Rectal smooth muscle tissue (tissue), 1 donor: ENCODE results near the gene LDB2.

Source experiments
- H3K27ac ChIP-seq: one replicate; pipeline ENCODE4 v1.7.0; 2013; ENCODE audit warnings: low read depth, low read length, inconsistent platforms
- H3K27me3 ChIP-seq: one replicate; pipeline ENCODE4 v1.7.0; 2013; ENCODE audit warnings: low read length; ENCODE audit not compliant: control insufficient read depth, insufficient read depth
- H3K36me3 ChIP-seq: one replicate; pipeline ENCODE4 v1.7.0; 2013; ENCODE audit warnings: low read length; ENCODE audit not compliant: control insufficient read depth, insufficient read depth
- H3K4me1 ChIP-seq: one replicate; pipeline ENCODE4 v1.7.0; 2013; ENCODE audit warnings: low read length; ENCODE audit not compliant: control insufficient read depth, insufficient read depth
- H3K4me3 ChIP-seq: one replicate; pipeline ENCODE4 v1.7.0; 2013; ENCODE audit warnings: low read length
- H3K9ac ChIP-seq: one replicate; pipeline ENCODE4 v1.7.0; 2013; ENCODE audit warnings: low read length

LDB2 gene

GRCh38 chr4:16852644-16853043 lies 45.8 kb downstream of the LDB2 start:
- H3K4me3 ChIP-seq: no peak overlapping the region
- H3K27me3 ChIP-seq: no peaks in the 10 kb centered on the region
- no peaks in the 10 kb centered on the region for H3K4me1 ChIP-seq
- H3K36me3 ChIP-seq: no peaks in the 10 kb centered on the region
- H3K27ac ChIP-seq: no peak overlapping the region
- H3K9ac ChIP-seq: no peak overlapping the region

DNA sequence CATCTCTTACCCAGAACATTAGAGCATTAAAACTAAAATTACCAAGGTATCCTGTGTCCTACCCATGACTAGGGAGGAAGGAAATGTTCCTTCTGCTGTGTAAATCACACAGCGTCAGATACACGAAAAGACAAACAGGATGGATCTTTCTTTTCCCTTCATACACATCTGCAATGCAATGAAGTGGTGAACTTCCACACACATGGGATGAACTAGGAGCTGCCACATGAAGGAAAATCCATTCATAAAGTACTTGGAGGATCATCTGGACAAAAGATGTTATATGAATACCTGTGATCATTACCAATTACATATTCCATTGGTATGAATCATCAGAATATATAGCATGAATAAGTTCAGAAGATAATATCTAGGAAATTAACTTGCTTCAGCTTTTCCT lies 46.2 kb downstream of the LDB2 start:
- Histone ChIP-seq H3K27ac (no peak overlapping the region), H3K4me1 (no peaks in the 10 kb centered on the region), H3K36me3 (no peaks in the 10 kb centered on the region), H3K4me3 (no peak overlapping the region), H3K27me3 (no peaks in the 10 kb centered on the region), H3K9ac (no peak overlapping the region)

DNA sequence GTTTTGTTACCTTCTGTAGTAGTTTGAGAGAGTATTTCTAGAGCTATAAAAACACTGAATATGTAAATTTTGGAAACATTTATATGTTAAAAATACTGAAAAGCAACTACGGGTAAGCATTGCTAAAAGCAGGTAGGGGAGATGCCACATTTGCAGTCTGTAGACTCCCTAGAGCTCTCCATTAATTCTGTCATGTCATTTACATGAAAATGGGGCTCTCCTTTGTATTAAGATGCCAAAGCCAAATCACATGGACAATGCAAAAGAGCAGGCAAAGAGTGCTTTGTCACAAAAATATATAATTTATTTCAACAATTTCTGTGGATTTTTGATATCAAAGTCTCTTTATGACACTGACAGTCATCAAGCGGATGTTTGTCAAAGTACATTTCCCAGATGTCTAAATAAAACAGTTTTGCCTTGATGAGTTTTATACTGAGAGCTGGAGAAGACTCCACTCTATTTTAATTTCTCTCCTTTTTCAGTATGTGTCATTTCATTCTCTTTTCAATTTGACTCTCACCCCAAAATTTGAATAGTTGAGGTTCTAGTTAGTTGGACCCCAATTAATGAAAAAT lies 51.8 kb downstream of the LDB2 start:
- Histone ChIP-seq H3K4me1 (peaks cover 2% of the 10 kb centered on the region), H3K36me3 (no peaks in the 10 kb centered on the region), H3K4me3 (no peak overlapping the region), H3K27ac (no peak overlapping the region), H3K9ac (no peak overlapping the region), H3K27me3 (no peaks in the 10 kb centered on the region)

DNA sequence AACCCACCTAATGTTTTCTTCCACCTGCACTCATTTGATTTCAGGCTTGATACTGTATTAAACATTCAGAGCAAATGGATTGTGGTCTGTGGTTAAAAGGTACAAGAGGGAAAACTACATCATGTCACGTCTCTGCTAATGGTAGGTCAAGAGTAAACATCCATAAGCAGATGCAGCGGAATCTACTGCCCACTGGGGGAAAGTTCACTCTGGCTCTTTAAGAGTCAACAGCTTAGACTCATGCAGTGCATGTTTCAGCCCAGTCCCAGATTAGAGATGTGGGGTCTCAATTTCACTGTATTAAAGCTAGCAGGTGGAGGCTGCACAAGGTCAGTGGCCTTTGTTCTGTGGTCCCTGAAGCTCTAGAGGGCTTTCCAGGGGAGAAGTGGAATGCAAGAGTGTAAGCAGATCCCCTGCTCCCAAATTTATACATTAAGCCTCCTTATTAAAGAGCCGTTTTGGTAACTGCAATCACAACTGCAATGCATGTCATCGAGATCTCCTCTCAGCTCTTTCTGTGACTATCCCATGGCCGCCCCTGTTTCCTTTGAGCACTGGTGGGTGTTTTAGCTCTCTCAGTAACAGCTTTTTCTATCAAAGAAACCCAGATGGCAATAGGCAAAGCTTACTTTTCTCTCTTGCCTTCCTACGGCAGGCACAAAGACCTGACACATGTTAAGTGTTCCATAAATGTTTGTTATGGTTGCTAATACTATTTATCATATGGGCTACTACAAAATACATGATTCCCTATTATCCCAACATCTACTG lies 53.4 kb downstream of the LDB2 start:
- Histone ChIP-seq H3K27me3 (no peaks in the 10 kb centered on the region), H3K36me3 (no peaks in the 10 kb centered on the region), H3K4me3 (no peak overlapping the region), H3K27ac (no peak overlapping the region), H3K9ac (no peak overlapping the region), H3K4me1 (peaks cover 2% of the 10 kb centered on the region)

- H3K27me3 ChIP-seq: no peaks in the 10 kb centered on the region
- H3K4me3 ChIP-seq: no peak overlapping the region
- H3K27ac ChIP-seq: no peak overlapping the region
- no peaks in the 10 kb centered on the region for H3K36me3 ChIP-seq
- H3K4me1 ChIP-seq: peaks cover 2% of the 10 kb centered on the region
- H3K9ac ChIP-seq: no peak overlapping the region
Measured at GRCh38 chr4:16843831-16844508, 54.5 kb downstream of the LDB2 start.

- Histone ChIP-seq H3K27ac (no peak overlapping the region), H3K4me1 (no peaks in the 10 kb centered on the region), H3K4me3 (no peak overlapping the region), H3K36me3 (no peaks in the 10 kb centered on the region), H3K9ac (no peak overlapping the region), H3K27me3 (no peaks in the 10 kb centered on the region)
Measured at GRCh38 chr4:16838226-16838875, 60.1 kb downstream of the LDB2 start.

DNA sequence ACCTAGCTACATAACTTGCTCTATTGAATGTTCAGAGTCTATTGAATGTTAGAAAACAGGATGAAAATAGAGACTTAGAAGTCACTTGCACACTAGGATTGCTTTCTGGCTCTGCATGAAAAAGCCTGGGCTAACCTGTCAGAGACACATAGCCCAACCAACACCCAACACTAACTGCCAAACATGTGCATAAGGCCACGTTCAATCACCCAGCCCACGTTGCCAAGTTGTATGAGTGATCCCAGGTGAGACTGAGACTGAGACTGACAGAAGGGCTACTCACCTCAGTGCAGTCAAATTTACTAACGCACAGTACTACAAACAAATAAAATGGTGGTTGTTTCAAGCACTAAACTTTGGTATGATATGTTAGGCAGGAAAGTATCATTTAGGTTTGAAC lies 61.0 kb downstream of the LDB2 start:
- H3K36me3 ChIP-seq: no peaks in the 10 kb centered on the region
- no peaks in the 10 kb centered on the region for H3K27me3 ChIP-seq
- no peak overlapping the region for H3K4me3 ChIP-seq
- no peaks in the 10 kb centered on the region for H3K4me1 ChIP-seq
- no peak overlapping the region for H3K9ac ChIP-seq
- no peak overlapping the region for H3K27ac ChIP-seq

DNA sequence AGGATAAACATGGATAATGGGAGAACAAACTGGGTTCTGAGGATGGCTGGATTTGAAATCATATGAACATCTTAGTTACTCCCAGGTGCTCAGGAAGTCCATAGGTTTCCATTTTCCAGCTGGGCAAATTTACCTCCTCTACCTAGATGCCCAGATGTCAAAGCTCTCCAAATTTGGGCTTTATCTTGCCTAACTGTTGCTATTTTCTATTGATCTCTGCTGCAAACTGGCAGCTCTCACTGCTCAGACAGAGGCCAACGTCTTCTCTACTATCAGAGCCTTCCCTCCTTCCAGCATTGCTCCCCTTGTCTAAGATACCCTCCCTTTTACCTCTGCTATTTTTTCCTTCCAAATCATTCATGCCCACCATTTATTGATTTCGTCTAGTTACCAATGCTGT lies 62.1 kb downstream of the LDB2 start:
- no peak overlapping the region for H3K27ac ChIP-seq

DNA sequence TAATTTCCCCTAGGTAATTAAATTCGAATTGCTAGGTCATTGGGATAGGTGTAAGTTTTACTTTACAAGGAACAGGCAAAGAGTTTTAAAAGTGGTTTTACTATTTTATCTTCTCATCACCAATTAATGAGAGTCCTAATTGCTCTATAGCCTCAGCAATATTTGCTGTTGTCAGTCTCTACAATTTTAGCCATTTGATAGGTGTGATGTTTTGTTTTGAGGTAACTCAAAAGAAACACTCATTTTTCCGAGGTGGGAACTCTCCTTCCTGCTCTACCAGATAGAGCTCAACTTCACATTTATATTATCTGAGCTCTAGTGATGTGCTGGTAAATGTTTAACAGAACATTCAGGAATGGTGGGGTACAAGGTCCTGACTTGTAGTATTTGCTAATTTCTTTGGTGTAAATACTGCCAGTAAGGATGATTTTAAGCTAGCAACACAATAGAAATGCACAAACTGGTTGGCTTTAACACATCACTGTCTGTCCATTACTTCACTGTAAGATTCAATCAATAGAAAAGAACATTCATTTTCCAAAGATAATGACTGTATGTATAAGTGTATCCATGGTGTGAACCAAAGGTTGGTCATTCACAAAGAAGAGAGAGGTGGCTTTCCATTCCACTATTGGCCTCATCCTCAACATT lies 62.7 kb downstream of the LDB2 start:
- Histone ChIP-seq H3K36me3 (no peaks in the 10 kb centered on the region), H3K4me3 (no peak overlapping the region), H3K27ac (no peak overlapping the region)

More for the DNA sequence above, 62.1 kb downstream of the LDB2 start:
- Histone ChIP-seq H3K27me3 (no peaks in the 10 kb centered on the region), H3K4me3 (no peak overlapping the region), H3K4me1 (no peaks in the 10 kb centered on the region), H3K9ac (no peak overlapping the region), H3K36me3 (no peaks in the 10 kb centered on the region)

DNA sequence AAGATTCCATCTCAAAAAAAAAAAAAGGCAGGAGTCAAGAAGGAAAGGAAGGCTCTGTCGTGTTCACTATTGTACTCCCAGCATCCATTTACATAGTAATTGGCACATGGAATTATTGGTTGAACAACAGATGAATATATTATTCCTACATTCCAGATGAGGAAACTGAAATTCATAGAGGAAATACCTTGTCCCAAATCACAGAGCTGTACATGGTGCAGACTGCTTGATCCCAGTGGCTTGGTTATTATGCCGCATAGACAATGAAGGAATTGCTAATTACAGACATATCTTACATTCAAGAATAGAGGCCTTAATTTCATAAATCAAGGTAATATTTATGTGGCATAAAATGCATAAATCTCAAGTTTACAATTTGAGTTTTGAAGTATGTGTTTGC lies 63.6 kb downstream of the LDB2 start:
- Histone ChIP-seq H3K4me1 (no peaks in the 10 kb centered on the region), H3K27me3 (no peaks in the 10 kb centered on the region), H3K9ac (no peak overlapping the region), H3K36me3 (no peaks in the 10 kb centered on the region), H3K27ac (no peak overlapping the region), H3K4me3 (no peak overlapping the region)

More for the DNA sequence above, 62.7 kb downstream of the LDB2 start:
- Histone ChIP-seq H3K9ac (no peak overlapping the region), H3K27me3 (no peaks in the 10 kb centered on the region), H3K4me1 (no peaks in the 10 kb centered on the region)

DNA sequence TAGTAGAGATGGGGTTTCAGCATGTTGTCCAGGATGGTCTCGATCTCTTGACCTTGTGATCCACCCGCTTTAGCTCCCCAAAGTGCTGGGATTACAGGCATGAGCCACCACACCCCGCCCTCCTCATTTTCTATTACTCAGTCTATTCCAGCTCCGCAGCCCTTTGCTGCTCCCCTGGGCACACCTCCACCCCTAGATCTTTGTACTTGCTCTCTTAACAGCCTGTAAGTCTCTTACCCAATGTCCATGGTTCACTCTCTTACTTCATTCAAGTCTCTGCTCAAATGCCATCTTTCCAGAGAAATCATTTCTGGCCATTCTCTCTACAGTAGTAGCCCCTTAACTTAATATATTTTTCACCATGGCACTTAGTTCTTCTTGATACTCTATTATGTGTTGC lies 64.7 kb downstream of the LDB2 start:
- no peaks in the 10 kb centered on the region for H3K27me3 ChIP-seq
- no peaks in the 10 kb centered on the region for H3K4me1 ChIP-seq
- no peaks in the 10 kb centered on the region for H3K36me3 ChIP-seq
- no peak overlapping the region for H3K27ac ChIP-seq
- H3K9ac ChIP-seq: no peak overlapping the region
- no peak overlapping the region for H3K4me3 ChIP-seq

GRCh38 chr4:16830081-16830480 lies 68.4 kb downstream of the LDB2 start:
- Histone ChIP-seq H3K4me3 (no peak overlapping the region), H3K27ac (no peak overlapping the region), H3K36me3 (no peaks in the 10 kb centered on the region)

More at GRCh38 chr4:16830081-16830480, 68.4 kb downstream of the LDB2 start:
- Histone ChIP-seq H3K9ac (no peak overlapping the region), H3K27me3 (no peaks in the 10 kb centered on the region), H3K4me1 (no peaks in the 10 kb centered on the region)
